Fibroblast of pulmonary artery (primary cell): ENCODE data around the gene MBOAT2.
A peak's percentile ranks its signal among the peaks of the same experiment; 100 is the strongest.
"Not testable (repeated sequence)": the region's sequence is repeated elsewhere in the genome, so short reads cannot be mapped to it uniquely, and the experiment has no call there.

Experiments used
- DNase-seq: peaks from one replicate; pipeline ENCODE4 v3.0.0-alpha.2; 2010; ENCODE audit warnings: low read depth
- H3K4me3 ChIP-seq: replicated peaks from 2 replicates; pipeline ENCODE4 v1.5.1; 2011; ENCODE audit warnings: low read depth, mild to moderate bottlenecking, control low read depth, low read length, moderate library complexity
- TF ChIP-seq, protein P1 (sequence below): IDR thresholded peaks from 2 replicates; pipeline ENCODE4 v1.5.1; 2011; ENCODE audit warnings: mild to moderate bottlenecking, control low read depth, low read length, inconsistent platforms; ENCODE audit errors: missing control alignments

Gene MBOAT2

DNA sequence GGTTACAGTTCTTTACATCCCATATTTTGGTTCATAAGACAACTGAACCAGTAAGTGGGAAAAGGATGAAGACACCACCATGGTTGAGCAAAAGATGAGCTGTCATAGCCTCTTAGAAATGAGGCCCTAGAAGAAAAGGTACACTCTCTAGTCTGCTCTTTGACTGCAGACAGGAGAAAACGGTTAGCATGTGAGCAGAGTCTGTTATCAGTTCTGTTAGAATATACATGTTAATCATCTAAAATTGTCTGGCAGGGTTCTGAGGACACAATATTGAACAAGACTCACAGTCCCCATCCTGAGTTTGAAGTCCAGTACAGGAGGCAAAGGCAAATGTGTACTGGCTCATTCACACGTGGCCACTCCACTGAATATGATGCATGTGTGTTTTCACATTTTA is 78.1 kb downstream of the MBOAT2 start:
- H3K4me3 ChIP-seq = no peak overlapping the region
- DNase-seq = no peak
- TF ChIP-seq, protein P1, sequence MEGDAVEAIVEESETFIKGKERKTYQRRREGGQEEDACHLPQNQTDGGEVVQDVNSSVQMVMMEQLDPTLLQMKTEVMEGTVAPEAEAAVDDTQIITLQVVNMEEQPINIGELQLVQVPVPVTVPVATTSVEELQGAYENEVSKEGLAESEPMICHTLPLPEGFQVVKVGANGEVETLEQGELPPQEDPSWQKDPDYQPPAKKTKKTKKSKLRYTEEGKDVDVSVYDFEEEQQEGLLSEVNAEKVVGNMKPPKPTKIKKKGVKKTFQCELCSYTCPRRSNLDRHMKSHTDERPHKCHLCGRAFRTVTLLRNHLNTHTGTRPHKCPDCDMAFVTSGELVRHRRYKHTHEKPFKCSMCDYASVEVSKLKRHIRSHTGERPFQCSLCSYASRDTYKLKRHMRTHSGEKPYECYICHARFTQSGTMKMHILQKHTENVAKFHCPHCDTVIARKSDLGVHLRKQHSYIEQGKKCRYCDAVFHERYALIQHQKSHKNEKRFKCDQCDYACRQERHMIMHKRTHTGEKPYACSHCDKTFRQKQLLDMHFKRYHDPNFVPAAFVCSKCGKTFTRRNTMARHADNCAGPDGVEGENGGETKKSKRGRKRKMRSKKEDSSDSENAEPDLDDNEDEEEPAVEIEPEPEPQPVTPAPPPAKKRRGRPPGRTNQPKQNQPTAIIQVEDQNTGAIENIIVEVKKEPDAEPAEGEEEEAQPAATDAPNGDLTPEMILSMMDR = no peak

DNA sequence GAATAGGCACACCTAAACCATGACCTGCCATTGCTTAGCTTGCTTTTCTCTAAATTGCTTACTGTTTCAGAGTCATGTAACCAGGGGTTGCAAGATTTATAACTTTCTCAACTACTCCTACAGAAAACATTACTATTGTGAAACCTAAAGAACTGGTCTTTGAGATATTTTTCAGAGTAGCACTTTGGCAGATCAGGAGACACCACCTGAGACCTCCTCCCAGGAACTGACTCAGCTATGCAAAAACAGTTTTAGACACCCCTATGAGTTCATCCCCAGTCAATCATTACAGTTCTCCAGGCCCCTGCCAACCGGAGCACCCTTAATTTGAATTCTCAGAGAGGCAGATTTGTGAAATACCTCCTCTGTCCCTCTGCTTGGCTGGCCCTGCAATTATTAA is 80.3 kb downstream of the MBOAT2 start:
- peak; percentile 22 for DNase-seq
- H3K4me3 ChIP-seq = no peak overlapping the region

DNA sequence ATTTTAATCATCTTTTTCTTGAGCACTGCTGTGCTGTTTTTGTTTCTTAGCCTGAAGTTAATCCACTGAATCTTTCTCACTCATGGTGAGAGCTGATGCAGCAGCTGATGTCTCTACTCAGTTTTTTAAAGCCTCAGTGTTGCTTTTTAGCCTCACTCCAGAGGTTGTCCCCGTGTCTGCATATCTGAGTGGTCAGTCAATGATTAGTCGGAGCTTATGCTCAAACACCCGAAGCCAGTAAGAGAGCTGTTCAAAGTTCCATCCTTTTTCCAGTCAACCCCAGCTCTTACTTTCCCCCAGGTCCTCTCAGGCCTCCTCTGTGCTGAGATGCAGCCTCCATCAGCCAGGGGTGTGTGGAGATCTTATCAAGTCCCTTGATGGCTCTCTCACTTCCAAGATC is 81.1 kb downstream of the MBOAT2 start:
- no peak overlapping the region for H3K4me3 ChIP-seq
- TF ChIP-seq, protein P1 = no peak
- DNase-seq = no peak

More for the DNA sequence above, 80.3 kb downstream of the MBOAT2 start:
- TF ChIP-seq, protein P1 = no peak

DNA sequence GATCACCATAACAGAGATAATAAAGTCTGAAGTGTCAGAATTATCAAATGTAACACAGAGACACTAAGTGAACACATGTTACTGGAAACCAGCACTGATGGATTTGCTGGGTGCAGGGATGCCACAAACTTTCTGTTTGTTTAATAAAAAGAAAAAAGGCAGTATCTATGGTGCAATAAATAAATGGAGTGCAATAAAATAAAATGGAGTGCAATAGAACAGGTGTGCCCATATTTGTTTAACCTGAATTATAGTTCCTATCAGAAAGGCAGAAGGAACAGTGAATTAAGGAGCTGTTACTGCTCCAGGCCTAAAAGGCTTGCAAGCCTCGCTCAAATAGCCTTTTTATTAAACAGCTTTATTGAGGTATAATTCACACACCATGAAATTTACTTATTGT is 85.1 kb downstream of the MBOAT2 start:
- no peak for DNase-seq
- TF ChIP-seq, protein P1 = no peak
- H3K4me3 ChIP-seq = no peak overlapping the region

DNA sequence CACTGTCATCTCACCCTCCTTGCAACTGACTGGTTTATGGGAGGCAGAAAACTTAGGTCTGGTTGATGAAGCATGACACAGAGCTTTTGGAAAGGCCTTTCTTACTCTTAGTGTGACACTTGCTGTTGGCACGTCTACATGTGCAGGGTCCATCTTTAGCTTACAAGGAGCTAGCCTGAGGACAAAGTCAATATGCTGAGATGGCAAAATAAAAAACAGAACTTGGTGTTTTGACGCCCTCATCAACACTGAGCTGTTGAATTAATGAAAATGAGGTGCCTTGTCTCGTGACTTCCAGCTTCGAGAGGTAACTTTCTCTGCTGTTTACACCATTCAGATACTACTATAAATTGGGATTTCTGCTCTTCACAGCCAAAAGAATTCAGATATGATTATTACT is 87.5 kb downstream of the MBOAT2 start:
- no peak for DNase-seq
- TF ChIP-seq, protein P1 = no peak
- H3K4me3 ChIP-seq = no peak overlapping the region

DNA sequence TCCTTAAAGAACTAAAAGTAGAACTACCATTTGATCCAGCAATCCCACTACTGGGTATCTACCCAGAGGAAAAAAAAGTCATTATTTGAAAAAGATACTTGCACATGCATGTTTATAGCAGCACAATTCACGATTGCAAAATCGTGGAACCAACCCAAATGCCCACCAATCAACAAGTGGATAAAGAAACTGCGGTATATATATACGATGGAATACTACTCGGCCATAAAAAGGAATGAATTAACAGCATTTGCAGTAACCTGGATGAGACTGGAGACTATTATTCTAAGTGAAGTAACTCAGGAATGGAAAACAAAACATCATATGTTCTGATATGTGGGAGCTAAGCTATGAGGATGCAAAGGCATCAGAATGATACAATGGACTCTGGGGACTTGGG is 89.7 kb downstream of the MBOAT2 start:
- H3K4me3 ChIP-seq, DNase-seq: not testable (repeated sequence)

DNA sequence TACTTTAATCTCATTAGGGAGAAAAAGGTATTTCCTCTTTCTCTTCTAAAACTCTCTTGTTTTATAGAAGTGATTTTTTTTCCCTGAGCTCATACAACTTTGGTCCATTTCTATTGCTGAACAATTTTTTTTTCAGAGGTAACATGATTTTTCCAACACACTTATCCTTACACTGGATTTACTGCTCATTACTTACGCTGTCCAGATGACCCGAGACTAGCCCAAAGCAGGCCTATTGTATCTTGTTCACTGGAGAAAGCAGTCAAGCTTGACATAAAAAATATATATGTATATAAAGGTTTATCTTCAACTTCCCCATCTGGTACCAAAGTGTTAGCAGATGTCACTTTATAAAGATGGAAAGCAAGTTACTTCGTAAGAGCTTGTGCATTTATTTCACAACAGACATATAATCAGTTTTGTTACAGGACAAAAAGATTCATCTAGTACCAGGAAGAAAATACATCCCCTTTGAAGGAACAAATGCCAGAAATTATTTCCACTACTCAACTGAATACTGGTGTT is 95.7 kb downstream of the MBOAT2 start:
- no peak overlapping the region for H3K4me3 ChIP-seq
- no peak for DNase-seq
- TF ChIP-seq, protein P1 = no peak

DNA sequence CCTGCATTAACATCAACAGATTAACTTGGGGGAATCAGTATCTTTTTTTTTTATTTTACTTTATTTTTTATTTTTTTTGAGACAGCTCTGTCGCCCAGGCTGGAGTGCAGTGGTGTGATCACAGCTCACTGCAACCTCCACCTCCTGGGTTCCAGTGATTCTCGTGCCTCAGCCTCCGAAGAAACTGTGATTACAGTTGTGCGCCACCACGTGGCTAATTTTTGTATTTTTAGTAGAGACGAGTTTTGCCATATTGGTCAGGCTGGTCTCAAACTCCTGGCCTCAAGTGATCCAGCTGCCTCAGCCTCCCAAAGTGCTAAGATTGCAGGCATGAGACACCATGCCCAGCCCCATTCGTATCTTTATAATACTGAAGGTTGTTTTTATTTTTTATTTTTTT is 99.6 kb downstream of the MBOAT2 start:
- not testable (repeated sequence) for H3K4me3 ChIP-seq, DNase-seq

DNA sequence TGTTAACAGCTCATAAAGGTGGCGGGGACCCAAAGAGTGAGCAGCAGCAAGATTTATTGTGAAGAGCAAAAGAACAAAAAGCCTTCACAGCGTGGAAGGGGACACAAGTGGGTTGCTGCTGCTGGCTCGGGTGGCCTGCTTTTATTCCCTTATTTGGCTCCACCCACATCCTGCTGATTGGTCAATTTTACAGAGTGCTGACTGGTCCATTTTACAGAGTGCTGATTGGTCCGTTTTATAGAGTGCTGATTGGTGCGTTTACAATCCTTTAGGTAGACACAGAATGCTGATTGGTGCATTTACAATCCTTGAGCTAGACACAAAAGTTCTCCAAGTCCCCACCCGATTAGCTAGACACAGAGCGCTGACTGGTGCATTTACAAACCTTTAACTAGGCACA is 100.7 kb downstream of the MBOAT2 start:
- not testable (repeated sequence) for H3K4me3 ChIP-seq, DNase-seq

DNA sequence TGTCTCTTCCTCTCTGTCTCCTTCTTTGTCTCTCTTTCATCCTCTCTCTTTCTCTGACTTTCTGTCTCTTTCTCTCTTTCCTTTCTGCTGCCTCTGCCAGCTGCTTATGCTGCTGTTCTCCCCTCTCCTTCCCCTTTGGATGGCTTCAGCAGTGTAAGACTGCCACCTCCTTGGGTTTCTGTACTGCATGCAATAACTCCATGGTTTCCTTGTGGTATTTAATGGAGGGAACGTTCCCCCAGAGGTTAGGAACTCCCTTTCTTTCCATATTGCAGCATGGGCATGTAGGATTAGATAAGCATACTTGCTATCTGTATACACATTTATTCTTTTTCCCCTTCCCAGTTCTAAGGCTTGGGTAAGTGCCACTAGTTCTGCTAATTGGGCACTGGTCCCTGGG is 106.3 kb downstream of the MBOAT2 start:
- not testable (repeated sequence) for H3K4me3 ChIP-seq, DNase-seq

DNA sequence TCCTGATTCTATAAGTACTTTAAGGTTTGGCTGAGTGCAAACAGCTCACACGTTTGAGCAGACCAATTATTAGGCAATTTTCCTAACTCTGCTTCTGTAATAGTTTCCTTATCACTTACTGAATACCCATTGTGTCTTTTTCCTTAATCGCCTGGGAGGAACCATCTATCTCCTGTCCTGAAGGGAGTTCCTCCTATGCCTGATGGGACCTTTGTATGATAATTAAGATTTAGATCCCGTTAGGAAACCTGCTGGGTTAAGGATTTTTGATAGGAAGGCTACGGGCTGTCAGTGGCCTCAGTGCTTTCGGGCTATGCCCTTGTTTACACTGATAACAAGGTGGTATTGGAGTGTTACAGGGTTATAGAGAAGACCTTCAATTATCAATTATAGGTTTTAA is 106.8 kb downstream of the MBOAT2 start:
- not testable (repeated sequence) for H3K4me3 ChIP-seq
- DNase-seq = peak; percentile 8
